Activated CD4-positive, alpha-beta T cell treated with anti-CD3 and anti-CD28 coated beads, Interleukin-2, Interleukin-6, amounts not matched to agents 100 ng/mL and 50 ng/mL, durations not matched to agents 16 hours and 8 hours (primary cell): ENCODE results near the gene PCED1B.
A peak's percentile ranks its signal among the peaks of the same experiment; 100 is the strongest.
"Not testable (repeated sequence)": the region's sequence is repeated elsewhere in the genome, so short reads cannot be mapped to it uniquely, and the experiment has no call there.

ENCODE experiments used
- DNase-seq: peaks from one replicate; pipeline ENCODE4 v3.0.0-alpha.2; 2020

Gene PCED1B

GRCh38 chr12:47126246-47126645 is 46.8 kb downstream of the PCED1B start:
- DNase-seq = no peak

- DNase-seq = no peak
Measured at GRCh38 chr12:47131011-47131410, 51.6 kb downstream of the PCED1B start.

- DNase-seq = no peak
Measured at GRCh38 chr12:47134005-47134404, 54.6 kb downstream of the PCED1B start.

GRCh38 chr12:47135578-47135977 is 56.2 kb downstream of the PCED1B start:
- no peak for DNase-seq

GRCh38 chr12:47139000-47139681 is 59.7 kb downstream of the PCED1B start:
- DNase-seq = no peak

- no peak for DNase-seq
Measured at GRCh38 chr12:47141459-47141858, 62.0 kb downstream of the PCED1B start.

- no peak for DNase-seq
Measured at GRCh38 chr12:47144769-47145168, 65.3 kb downstream of the PCED1B start.

GRCh38 chr12:47145188-47145587 is 65.8 kb downstream of the PCED1B start:
- no peak for DNase-seq

GRCh38 chr12:47147739-47148138 is 68.3 kb downstream of the PCED1B start:
- DNase-seq = no peak

- DNase-seq = no peak
Measured at GRCh38 chr12:47149146-47149545, 69.7 kb downstream of the PCED1B start.

GRCh38 chr12:47152095-47152494 is 72.7 kb downstream of the PCED1B start:
- no peak for DNase-seq

GRCh38 chr12:47155457-47156166 is 76.2 kb downstream of the PCED1B start:
- DNase-seq = peak; percentile 33

GRCh38 chr12:47156167-47156736 is 76.8 kb downstream of the PCED1B start:
- peak; percentile 12 for DNase-seq

GRCh38 chr12:47158792-47159191 is 79.4 kb downstream of the PCED1B start:
- DNase-seq = no peak

GRCh38 chr12:47159348-47159747 is 79.9 kb downstream of the PCED1B start:
- DNase-seq = no peak

GRCh38 chr12:47160316-47161244 is 81.2 kb downstream of the PCED1B start:
- no peak for DNase-seq

GRCh38 chr12:47164116-47164515 is 84.7 kb downstream of the PCED1B start:
- no peak for DNase-seq

- no peak for DNase-seq
Measured at GRCh38 chr12:47164724-47165439, 85.5 kb downstream of the PCED1B start.

GRCh38 chr12:47165934-47166333 is 86.5 kb downstream of the PCED1B start:
- DNase-seq = no peak

GRCh38 chr12:47166365-47166764 is 86.9 kb downstream of the PCED1B start:
- no peak for DNase-seq

- not testable (repeated sequence) for DNase-seq
Measured at GRCh38 chr12:47170281-47170680, 90.9 kb downstream of the PCED1B start.

GRCh38 chr12:47178014-47178413 is 98.6 kb downstream of the PCED1B start:
- no peak for DNase-seq
